HG03521 (cell line): ENCODE results near the gene EPX.
A peak's percentile ranks its signal among the peaks of the same experiment; 100 is the strongest.

Experiments used
- ATAC-seq: cut with Tn5 transposase; IDR thresholded peaks from one replicate; pipeline ENCODE4 v1.9.1; 2021; ENCODE audit warnings: mild to moderate bottlenecking, moderate library complexity; ENCODE audit not compliant: unreplicated experiment

Gene EPX

GRCh38 chr17:58224315-58224714 is 31.8 kb downstream of the EPX start:
- no peak for ATAC-seq

- no peak for ATAC-seq
Measured at GRCh38 chr17:58227733-58228132, 35.2 kb downstream of the EPX start.

- no peak for ATAC-seq
Measured at GRCh38 chr17:58228679-58229078, 36.2 kb downstream of the EPX start.

GRCh38 chr17:58229384-58229783 is 36.9 kb downstream of the EPX start:
- ATAC-seq: no peak

GRCh38 chr17:58229881-58230280 is 37.4 kb downstream of the EPX start:
- ATAC-seq: no peak

- no peak for ATAC-seq
Measured at GRCh38 chr17:58231641-58232040, 39.1 kb downstream of the EPX start.

- peak; percentile 65 for ATAC-seq
Measured at GRCh38 chr17:58232707-58233156, 40.2 kb downstream of the EPX start.

GRCh38 chr17:58233543-58233942 is 41.0 kb downstream of the EPX start:
- peak; percentile 56 for ATAC-seq

- no peak for ATAC-seq
Measured at GRCh38 chr17:58234512-58234911, 42.0 kb downstream of the EPX start.

GRCh38 chr17:58235821-58236220 is 43.3 kb downstream of the EPX start:
- ATAC-seq: no peak

- ATAC-seq: no peak
Measured at GRCh38 chr17:58236394-58236793, 43.9 kb downstream of the EPX start.

- no peak for ATAC-seq
Measured at GRCh38 chr17:58238147-58238634, 45.7 kb downstream of the EPX start, which contains the start of gene LPO. LPO (plus strand) TSS chr17:58238584; CDS start chr17:58242980, 4,396 bp downstream.

GRCh38 chr17:58239987-58240386 is 47.5 kb downstream of the EPX start:
- no peak for ATAC-seq

GRCh38 chr17:58242171-58242784 is 49.8 kb downstream of the EPX start:
- no peak for ATAC-seq

GRCh38 chr17:58244963-58245362 is 52.4 kb downstream of the EPX start:
- no peak for ATAC-seq

GRCh38 chr17:58245428-58246103 is 53.0 kb downstream of the EPX start:
- ATAC-seq: no peak

GRCh38 chr17:58246104-58246740 is 53.7 kb downstream of the EPX start:
- ATAC-seq: no peak

GRCh38 chr17:58246781-58247180 is 54.3 kb downstream of the EPX start:
- ATAC-seq: no peak

GRCh38 chr17:58247511-58248363 is 55.2 kb downstream of the EPX start:
- no peak for ATAC-seq

GRCh38 chr17:58248955-58249269 is 56.4 kb downstream of the EPX start:
- ATAC-seq: no peak
